ENCODE data around the gene TMEM233.

TMEM233 gene

GRCh38 chr12:119683413-119683812 lies 89.8 kb downstream of the TMEM233 start:
- no peak for DNase-seq

DNA sequence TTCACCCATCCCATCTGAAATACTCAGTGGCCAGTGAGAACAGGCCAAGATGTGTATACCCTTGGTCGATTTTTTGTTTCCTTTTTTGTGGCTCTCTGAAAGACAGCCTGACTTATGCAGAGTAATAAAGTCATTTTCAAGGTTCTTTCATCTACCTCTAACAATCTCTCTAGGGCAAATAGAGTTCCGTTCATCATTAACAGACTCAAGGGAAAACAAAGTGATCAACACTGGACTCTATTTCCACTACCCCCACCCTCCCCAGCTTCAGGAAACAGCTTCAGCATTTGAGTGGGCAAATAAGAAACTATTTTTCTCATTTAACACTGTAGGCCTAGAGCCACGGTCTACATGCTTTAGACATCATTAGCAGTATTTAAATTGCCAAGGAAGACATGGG lies 90.2 kb downstream of the TMEM233 start:
- no peak for DNase-seq

GRCh38 chr12:119684711-119685369 lies 91.3 kb downstream of the TMEM233 start:
- DNase-seq: no peak

GRCh38 chr12:119685375-119685774 lies 91.8 kb downstream of the TMEM233 start:
- no peak for DNase-seq

DNA sequence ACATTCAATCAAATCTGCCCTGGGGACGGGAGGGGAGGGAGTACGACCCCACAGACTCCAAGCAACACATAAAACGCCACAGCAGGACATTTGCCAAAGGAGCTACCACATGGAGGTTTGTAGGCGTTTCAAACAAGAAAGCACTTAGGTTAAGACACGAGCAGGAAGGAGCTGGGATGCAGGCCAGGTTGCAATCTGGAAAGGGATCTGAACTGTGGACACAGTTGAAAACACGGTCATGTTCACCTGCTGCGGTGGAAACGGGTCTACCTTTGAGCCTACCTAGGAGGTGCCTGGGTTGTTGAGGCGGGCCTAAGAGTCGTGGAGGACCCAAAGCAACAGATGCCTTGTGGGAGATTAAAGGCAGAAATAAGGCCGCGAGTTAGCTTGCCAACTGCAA lies 92.8 kb downstream of the TMEM233 start:
- DNase-seq: no peak

- no peak for DNase-seq
Observed at GRCh38 chr12:119686776-119687175, 93.2 kb downstream of the TMEM233 start.

GRCh38 chr12:119687406-119687805 lies 93.8 kb downstream of the TMEM233 start:
- no peak for DNase-seq

- DNase-seq: no peak
Observed at GRCh38 chr12:119687879-119688278, 94.3 kb downstream of the TMEM233 start.

DNA sequence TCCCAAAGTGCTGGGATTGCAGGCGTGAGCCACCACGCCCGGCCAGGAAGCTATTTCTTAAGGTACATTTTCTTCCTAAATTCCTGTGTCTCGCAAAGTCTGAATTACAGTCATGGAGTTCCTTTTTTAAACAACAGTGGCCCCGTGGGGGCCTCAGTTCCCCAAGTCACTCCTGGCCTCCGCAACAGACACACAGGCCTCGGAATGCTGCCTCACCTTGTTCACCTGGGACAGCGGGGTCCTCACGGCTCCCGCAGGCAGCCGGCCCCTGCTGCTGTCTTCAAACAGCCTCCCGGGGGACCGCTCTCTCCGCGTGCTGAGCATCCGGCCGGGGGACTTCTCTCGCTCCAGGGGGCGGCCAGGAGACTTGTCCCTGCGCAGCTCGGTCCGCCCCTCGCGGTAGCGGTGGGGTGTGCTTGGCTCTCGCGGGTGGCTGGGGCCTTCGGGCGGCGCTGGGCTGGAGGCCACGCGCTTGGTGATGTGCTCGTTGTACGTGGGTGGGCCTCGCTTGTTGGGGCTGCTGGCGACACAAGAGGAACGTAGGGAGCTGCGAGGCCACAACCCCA lies 96.4 kb downstream of the TMEM233 start:
- DNase-seq: no peak

DNA sequence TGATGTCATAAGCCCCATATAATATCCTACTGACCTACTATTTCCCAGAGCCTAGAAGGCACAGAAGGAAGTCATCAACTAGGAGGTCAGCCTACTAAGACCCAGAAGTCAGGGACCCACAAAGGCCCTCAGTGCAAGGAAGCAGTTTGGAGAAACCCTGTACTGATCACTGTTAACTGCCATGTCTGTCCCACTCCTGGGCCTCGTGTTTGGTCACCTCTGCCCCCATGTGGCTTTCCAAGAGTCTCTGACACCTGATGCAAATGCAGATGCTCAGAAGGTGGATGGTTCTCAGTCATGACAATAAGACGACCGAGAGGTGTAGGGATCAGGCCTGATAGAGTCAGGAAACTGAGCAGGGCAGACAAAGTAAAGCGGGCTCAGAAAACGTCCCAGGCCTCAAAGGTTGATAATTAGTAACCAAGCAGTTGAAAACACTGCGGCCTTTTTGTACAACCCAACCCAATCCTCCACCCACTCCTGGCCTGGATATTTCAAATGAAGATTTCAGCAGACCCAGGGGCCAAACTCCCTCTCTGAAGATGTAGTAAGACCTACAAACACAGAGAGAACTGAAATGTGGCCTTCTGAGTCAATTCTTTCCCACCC lies 97.7 kb downstream of the TMEM233 start:
- DNase-seq: no peak

DNA sequence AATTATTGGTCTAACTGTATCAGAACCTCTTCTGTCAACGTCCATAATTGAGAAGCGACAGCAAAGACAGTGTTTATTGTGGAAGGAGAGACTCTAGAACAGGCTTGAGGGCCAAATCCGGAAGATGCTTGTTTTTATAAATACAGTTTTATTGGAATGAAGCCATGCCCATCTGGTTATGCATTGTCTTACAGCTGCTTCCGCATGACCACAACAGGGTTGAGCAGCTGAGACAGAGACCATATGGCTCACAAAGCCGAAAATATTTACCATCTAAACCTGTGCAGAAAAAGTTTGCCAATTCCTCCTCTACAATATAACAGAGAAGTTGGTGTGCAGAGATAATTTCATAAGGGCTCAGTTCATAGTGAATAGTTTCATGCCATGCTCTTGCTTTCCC lies 98.8 kb downstream of the TMEM233 start:
- DNase-seq: no peak
